Measurements from ENCODE around the gene SCRN2. TPM values are rescaled to one million over a fixed set of nuclear protein-coding genes. Genes with fewer than 3 reads are reported as not detected.

SCRN2 gene
- total RNA-seq, 3 donors from 2014 or later, result 49.2 to 108 (median 54.9) TPM

- no peaks in the 10 kb centered on the region for H3K36me3 ChIP-seq
- intact Hi-C loops (cut with DNase I; ENCODE audit: low total_unique reads), result no loop called here
- peaks cover 4 to 62% of the 10 kb centered on the region in 2 donors for H3K27me3 ChIP-seq
- no peaks in the 10 kb centered on the region for H3K9me3 ChIP-seq
- TF ChIP-seq POLR2A (IDR thresholded peaks at IDR 0.05) (no peak), POLR2AphosphoS5 (IDR thresholded peaks at IDR 0.05) (no peak), CTCF (IDR thresholded peaks at IDR 0.05) (no peak)
- no peaks in the 10 kb centered on the region for H3K4me1 ChIP-seq
- no peak overlapping the region for H3K27ac ChIP-seq
- no peak overlapping the region for H3K4me3 ChIP-seq
- DNase-seq (ENCODE audit: low spot score in 2 of 2), result no peak
Observed at GRCh38 chr17:47791025-47791424, 50.0 kb downstream of the SCRN2 start.

- DNase-seq (ENCODE audit: low spot score in 2 of 2), result peak in 1 of 2 donors; percentile 59
- Histone ChIP-seq H3K27me3 (peaks cover 4 to 62% of the 10 kb centered on the region in 2 donors), H3K27ac (no peak overlapping the region), H3K4me1 (no peaks in the 10 kb centered on the region), H3K36me3 (no peaks in the 10 kb centered on the region), H3K9me3 (no peaks in the 10 kb centered on the region), H3K4me3 (peak overlapping the region; percentile 34 to 60 (median 46))
- intact Hi-C loops (cut with DNase I; ENCODE audit: low total_unique reads), result no loop called here
- TF ChIP-seq CTCF (IDR thresholded peaks at IDR 0.05), result peak in 2 of 3 donors; percentile 22
- TF ChIP-seq POLR2A (IDR thresholded peaks at IDR 0.05), result no peak
Observed at GRCh38 chr17:47789611-47790561, 51.2 kb downstream of the SCRN2 start.

Other genes with a start within 250 kb of the SCRN2 start
- gene KPNB1, start 191.4 kb downstream of the SCRN2 start, total RNA-seq, result 100 to 1,000 TPM; 148 to 238 (median 189) TPM
- 10 to 100 TPM in 1 of 3 donors, 1 to 10 TPM in 2; 4.5 to 11.5 (median 8.3) TPM for gene TBKBP1, start 147.1 kb downstream of the SCRN2 start, total RNA-seq
- 1 to 10 TPM in 2 of 3 donors, under 1 TPM in 1; 0.33 to 1.8 (median 1.0) TPM for gene TBX21, start 108.0 kb downstream of the SCRN2 start, total RNA-seq
- 10 to 100 TPM in 1 of 3 donors, 1 to 10 TPM in 2; 3.0 to 10.2 (median 8.9) TPM for gene OSBPL7, start 19.5 kb downstream of the SCRN2 start, total RNA-seq
- gene MRPL10, start 9.7 kb downstream of the SCRN2 start, total RNA-seq, result 10 to 100 TPM; 35.0 to 43.5 (median 36.7) TPM
- gene LRRC46, start 9.6 kb downstream of the SCRN2 start, total RNA-seq, result under 1 TPM; 0.16 to 0.59 (median 0.33) TPM
- gene SP6, start 9.9 kb upstream of the SCRN2 start, total RNA-seq, result 1 to 10 TPM in 2 of 3 donors, under 1 TPM in 1; 0.48 to 5.3 (median 3.6) TPM
- 1 to 10 TPM; 4.6 to 9.8 (median 5.6) TPM for gene SP2, start 55.0 kb upstream of the SCRN2 start, total RNA-seq
- 10 to 100 TPM; 28.3 to 61.2 (median 34.7) TPM for gene PNPO, start 100.3 kb upstream of the SCRN2 start, total RNA-seq
- 100 to 1,000 TPM in 1 of 3 donors, 10 to 100 TPM in 1, not detected in 1; 38.7 to 105 TPM for gene PRR15L, start 116.6 kb upstream of the SCRN2 start, total RNA-seq
- gene CDK5RAP3, start 129.8 kb upstream of the SCRN2 start, total RNA-seq, result 100 to 1,000 TPM; 121 to 198 (median 183) TPM
- gene COPZ2, start 196.5 kb upstream of the SCRN2 start, total RNA-seq, result 10 to 100 TPM; 16.4 to 97.9 (median 23.3) TPM
- 100 to 1,000 TPM in 2 of 3 donors, 10 to 100 TPM in 1; 96.4 to 278 (median 106) TPM for gene NFE2L1, start 207.1 kb upstream of the SCRN2 start, total RNA-seq

Data from breast epithelium (tissue), 4 donors.